Ovary (tissue), 3 donors: ENCODE results near the gene KRTAP5-10.
"Not testable (repeated sequence)": the region's sequence is repeated elsewhere in the genome, so short reads cannot be mapped to it uniquely, and the experiment has no call there.

ENCODE experiments used
- CTCF ChIP-seq, 3 donors: fragments of 450-650 bp in 2 of 3; fragments of 200-600 bp in 1 of 3; IDR thresholded peaks; one replicate each; pipeline versions ENCODE4 v1.5.1 to v1.8.0; 2016 to 2022; ENCODE audit warnings: antibody characterized with exemption in 3 of 3, mild to moderate bottlenecking in 1 of 3
- EP300 ChIP-seq: sonication (generic); formaldehyde crosslinking; IDR thresholded peaks from one replicate; pipeline ENCODE4 v1.6.1; 2017; ENCODE audit warnings: antibody characterized with exemption
- POLR2A ChIP-seq: fragments of 450-650 bp; IDR thresholded peaks from one replicate; pipeline ENCODE4 v1.6.1; 2017; ENCODE audit warnings: antibody characterized with exemption, mild to moderate bottlenecking, moderate library complexity
- donor health status: DM: no; HTN: no; CAD: no.

GRCh38 chr11:71604798-71605488 is 39.6 kb downstream of the KRTAP5-10 start:
- not testable (repeated sequence) for TF ChIP-seq EP300; CTCF (IDR thresholded peaks at IDR 0.05); POLR2A
